Neuronal stem cell (in vitro differentiated cells): ENCODE measurements around the gene TRPV4.

Experiments
- DNase-seq: peaks from one replicate; pipeline ENCODE4 v3.0.0-alpha.2; 2013; ENCODE audit warnings: low spot score
- H2AFZ ChIP-seq: one replicate; pipeline ENCODE4 v1.6.1; 2013; ENCODE audit warnings: mild to moderate bottlenecking, low read length, inconsistent platforms
- H2AK5ac ChIP-seq: 2 replicates; pipeline ENCODE4 v1.6.1; 2013; ENCODE audit warnings: low read depth, mild to moderate bottlenecking, inconsistent platforms, low read length, moderate library complexity, mixed read lengths
- H2BK120ac ChIP-seq: 2 replicates; pipeline ENCODE4 v1.6.1; 2013; ENCODE audit warnings: low read depth, mild to moderate bottlenecking, inconsistent platforms, low read length, moderate library complexity, mixed read lengths
- H2BK12ac ChIP-seq: one replicate; pipeline ENCODE4 v1.6.1; 2013; ENCODE audit warnings: low read length, inconsistent platforms
- H2BK15ac ChIP-seq: 2 replicates; pipeline ENCODE4 v1.6.1; 2013; ENCODE audit warnings: mild to moderate bottlenecking, low read length, inconsistent platforms, mixed read lengths
- H2BK5ac ChIP-seq: one replicate; pipeline ENCODE4 v1.6.1; 2013; ENCODE audit warnings: inconsistent platforms, mild to moderate bottlenecking, low read length, moderate library complexity
- H3K14ac ChIP-seq: one replicate; pipeline ENCODE4 v1.6.1; 2013; ENCODE audit warnings: low read length, inconsistent platforms
- H3K18ac ChIP-seq: 2 replicates; pipeline ENCODE4 v1.6.1; 2013; ENCODE audit warnings: low read length, inconsistent platforms
- H3K23ac ChIP-seq: 2 replicates; pipeline ENCODE4 v1.6.1; 2013; ENCODE audit warnings: low read depth, mild to moderate bottlenecking, mixed read lengths, low read length, inconsistent platforms; ENCODE audit not compliant: poor library complexity
- H3K27ac ChIP-seq: replicated peaks from 3 replicates; pipeline ENCODE4 v1.5.1; 2013; ENCODE audit warnings: low read length, inconsistent platforms
- H3K27me3 ChIP-seq, 3 experiments: 2 replicates each; pipeline ENCODE4 v1.6.1; 2013; ENCODE audit warnings: low read length in 3 of 3, mild to moderate bottlenecking in 2 of 3, inconsistent platforms in 1 of 3, low read depth in 1 of 3, mixed read lengths in 1 of 3, moderate library complexity in 1 of 3; ENCODE audit not compliant: control insufficient read depth in 3 of 3, insufficient read depth in 3 of 3
- H3K36me3 ChIP-seq, 2 donors: replicated peaks in 1 of 2; 2 replicates each; pipeline ENCODE4 v1.6.1; 2013; ENCODE audit warnings: low read length in 2 of 2; ENCODE audit not compliant: control insufficient read depth in 2 of 2, insufficient read depth in 2 of 2
- H3K4ac ChIP-seq: 2 replicates; pipeline ENCODE4 v1.6.1; 2013; ENCODE audit warnings: inconsistent platforms, mild to moderate bottlenecking, low read length, moderate library complexity
- H3K4me1 ChIP-seq, 2 donors: 1 replicate in 1 of 2; 2 replicates in 1 of 2; pipeline ENCODE4 v1.6.1; 2013; ENCODE audit warnings: low read length in 2 of 2, low read depth in 1 of 2; ENCODE audit not compliant: control insufficient read depth in 2 of 2, insufficient read depth in 1 of 2
- H3K4me2 ChIP-seq: one replicate; pipeline ENCODE4 v1.6.1; 2013; ENCODE audit warnings: mild to moderate bottlenecking, low read length, inconsistent platforms; ENCODE audit not compliant: insufficient read depth, poor library complexity, severe bottlenecking
- H3K4me3 ChIP-seq, 2 donors: 2 replicates each; pipeline ENCODE4 v1.5.1; 2013; ENCODE audit warnings: low read length in 2 of 2, mild to moderate bottlenecking in 2 of 2, inconsistent platforms in 1 of 2, moderate library complexity in 1 of 2
- H3K79me1 ChIP-seq: one replicate; pipeline ENCODE4 v1.6.1; 2013; ENCODE audit warnings: low read depth, mild to moderate bottlenecking, inconsistent platforms, low read length, moderate library complexity
- H3K9ac ChIP-seq: one replicate; pipeline ENCODE4 v1.6.1; 2013; ENCODE audit warnings: mild to moderate bottlenecking, low read depth, low read length, inconsistent platforms; ENCODE audit not compliant: poor library complexity
- H3K9me3 ChIP-seq, 2 donors: replicated peaks in 1 of 2; 2 replicates each; pipeline versions ENCODE3 to v1.6.1; 2013; ENCODE audit warnings: low read length in 2 of 2, mild to moderate bottlenecking in 2 of 2, inconsistent platforms in 1 of 2, low read depth in 1 of 2, mixed read lengths in 1 of 2, moderate library complexity in 1 of 2; ENCODE audit not compliant: control insufficient read depth in 2 of 2, insufficient read depth in 1 of 2
- H4K8ac ChIP-seq: one replicate; pipeline ENCODE4 v1.6.1; 2013; ENCODE audit warnings: low read depth, mild to moderate bottlenecking, inconsistent platforms, low read length, moderate library complexity
- H4K91ac ChIP-seq: one replicate; pipeline ENCODE4 v1.6.1; 2013; ENCODE audit warnings: low read length, low read depth, mild to moderate bottlenecking, inconsistent platforms; ENCODE audit not compliant: poor library complexity
- WGBS, 2 donors: extraction: QIAGEN DNeasy Blood & Tissue Kit; methylation state at CpG; one replicate each; pipeline ENCODE4 v1.1.7; 2013; ENCODE audit warnings: missing lambda C conversion rate in 2 of 2, mixed read lengths in 1 of 2; ENCODE audit not compliant: insufficient read length in 2 of 2, insufficient replicate concordance in 1 of 2; ENCODE audit errors: extremely low coverage in 2 of 2; 5-methylcytosine and 5-hydroxymethylcytosine counted together

The TRPV4 gene

DNA sequence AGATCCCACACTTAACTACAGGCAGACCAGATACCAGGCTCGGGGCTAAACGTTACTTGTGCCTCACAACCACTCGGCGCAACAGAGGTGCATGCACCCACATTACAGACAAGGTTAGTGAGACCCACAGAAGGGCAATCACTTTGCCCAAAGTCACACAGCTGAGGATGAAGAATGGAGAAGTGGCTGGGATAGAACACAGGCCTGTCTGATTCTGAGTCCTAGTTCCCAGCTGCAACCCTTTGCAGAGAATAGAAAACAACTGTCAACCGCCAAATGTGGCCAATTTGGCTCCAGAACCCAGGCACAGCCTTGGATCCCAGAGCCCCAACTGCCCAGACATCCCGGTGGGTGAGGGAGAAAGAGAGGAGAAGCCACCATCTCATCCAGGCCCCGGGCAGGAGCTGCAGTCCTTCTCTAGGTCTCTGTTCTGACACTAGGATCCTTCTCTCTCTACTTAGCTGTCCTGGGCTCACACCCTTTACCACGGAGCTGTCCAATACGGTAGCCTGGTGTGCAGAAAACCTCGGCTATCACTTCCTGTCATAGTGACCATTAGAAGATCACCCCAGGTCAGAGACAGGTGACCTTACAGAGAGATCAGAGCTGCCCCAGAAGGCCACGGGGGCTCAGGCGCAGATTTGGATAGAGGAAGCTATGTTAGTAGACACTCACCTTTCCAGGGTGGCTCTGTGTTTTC lies 60.4 kb downstream of the TRPV4 start:
- Histone ChIP-seq H4K8ac (no peak overlapping the region), H2AK5ac (no peak overlapping the region), H3K4me1 (peaks cover 6 to 17% of the 10 kb centered on the region in 2 donors), H2BK12ac (no peak overlapping the region), H2BK5ac (no peak overlapping the region), H2BK120ac (no peak overlapping the region), H3K4me2 (no peak overlapping the region), H3K14ac (no peak overlapping the region), H3K23ac (no peak overlapping the region), H3K79me1 (no peaks in the 10 kb centered on the region), H3K18ac (no peak overlapping the region), H3K27me3 (no peaks in the 10 kb centered on the region), H3K9ac (no peak overlapping the region), H3K4ac (no peak overlapping the region), H4K91ac (no peak overlapping the region), H2AFZ (no peak overlapping the region), H3K4me3 (no peak overlapping the region), H3K27ac (no peak overlapping the region), H3K9me3 (no peaks in the 10 kb centered on the region), H3K36me3 (peaks cover 0 to 2% of the 10 kb centered on the region in 2 donors), H2BK15ac (no peak overlapping the region)
- no CpG with 5 or more reads among the region's 12 CpGs for WGBS, 2 donors
- DNase-seq = no peak

DNA sequence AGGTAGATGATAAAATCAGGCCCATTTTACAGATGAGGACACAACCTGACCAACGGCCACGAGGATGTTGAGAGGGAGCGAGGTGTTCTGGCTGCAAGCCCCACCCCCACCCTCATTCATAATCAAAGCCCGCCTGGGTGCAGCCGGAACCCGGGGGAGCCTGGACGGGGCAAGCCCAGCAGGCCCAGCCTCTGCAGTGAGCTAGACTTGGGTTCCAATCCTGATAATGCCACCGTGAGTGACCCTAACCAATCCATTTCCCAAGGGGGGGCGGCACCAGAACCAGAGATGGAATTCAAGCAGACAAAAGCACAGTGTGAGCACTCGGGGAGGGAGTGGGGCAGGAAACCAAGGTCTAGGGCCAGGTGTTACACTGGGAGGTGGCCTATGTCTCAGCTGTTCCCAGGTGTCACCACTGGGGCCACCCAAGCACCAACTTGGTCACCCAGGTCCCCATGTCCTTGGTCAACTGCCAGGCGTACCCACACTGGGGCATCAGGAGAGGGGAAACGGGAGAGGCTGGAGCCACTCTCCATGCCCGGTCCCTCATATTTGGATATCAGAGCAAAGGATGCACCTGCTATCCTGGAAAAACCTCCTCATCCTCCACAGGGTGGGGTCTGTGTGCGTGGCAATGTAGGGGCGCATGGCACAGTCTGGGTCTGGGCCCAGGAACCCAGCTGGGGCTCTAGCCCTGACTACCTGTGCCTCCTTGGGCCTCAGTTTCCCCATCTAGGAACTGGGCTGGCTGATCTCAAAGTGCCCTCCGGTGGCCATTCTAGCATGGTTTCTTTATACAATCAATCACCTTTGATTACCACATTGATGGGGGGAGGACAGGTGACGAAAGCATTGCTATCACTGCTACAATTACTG lies 61.2 kb downstream of the TRPV4 start:
- H3K9me3 ChIP-seq = no peaks in the 10 kb centered on the region
- no peak for DNase-seq
- H2AFZ ChIP-seq = no peak overlapping the region
- H3K4me3 ChIP-seq = no peak overlapping the region
- H3K23ac ChIP-seq = no peak overlapping the region
- H3K79me1 ChIP-seq = no peaks in the 10 kb centered on the region
- H4K91ac ChIP-seq = no peak overlapping the region
- no peak overlapping the region for H3K27ac ChIP-seq
- no peak overlapping the region for H3K4ac ChIP-seq
- no peak overlapping the region for H3K4me2 ChIP-seq
- no peak overlapping the region for H2BK5ac ChIP-seq
- no peak overlapping the region for H2BK15ac ChIP-seq
- WGBS, 2 donors = no CpG with 5 or more reads among the region's 17 CpGs
- no peak overlapping the region for H3K18ac ChIP-seq
- H3K9ac ChIP-seq = no peak overlapping the region
- H3K27me3 ChIP-seq = no peaks in the 10 kb centered on the region
- H4K8ac ChIP-seq = no peak overlapping the region
- no peak overlapping the region for H3K14ac ChIP-seq
- H2BK120ac ChIP-seq = no peak overlapping the region
- H3K36me3 ChIP-seq = peaks cover 0 to 2% of the 10 kb centered on the region in 2 donors
- peaks cover 6 to 9% of the 10 kb centered on the region in 2 donors for H3K4me1 ChIP-seq
- no peak overlapping the region for H2AK5ac ChIP-seq
- no peak overlapping the region for H2BK12ac ChIP-seq

DNA sequence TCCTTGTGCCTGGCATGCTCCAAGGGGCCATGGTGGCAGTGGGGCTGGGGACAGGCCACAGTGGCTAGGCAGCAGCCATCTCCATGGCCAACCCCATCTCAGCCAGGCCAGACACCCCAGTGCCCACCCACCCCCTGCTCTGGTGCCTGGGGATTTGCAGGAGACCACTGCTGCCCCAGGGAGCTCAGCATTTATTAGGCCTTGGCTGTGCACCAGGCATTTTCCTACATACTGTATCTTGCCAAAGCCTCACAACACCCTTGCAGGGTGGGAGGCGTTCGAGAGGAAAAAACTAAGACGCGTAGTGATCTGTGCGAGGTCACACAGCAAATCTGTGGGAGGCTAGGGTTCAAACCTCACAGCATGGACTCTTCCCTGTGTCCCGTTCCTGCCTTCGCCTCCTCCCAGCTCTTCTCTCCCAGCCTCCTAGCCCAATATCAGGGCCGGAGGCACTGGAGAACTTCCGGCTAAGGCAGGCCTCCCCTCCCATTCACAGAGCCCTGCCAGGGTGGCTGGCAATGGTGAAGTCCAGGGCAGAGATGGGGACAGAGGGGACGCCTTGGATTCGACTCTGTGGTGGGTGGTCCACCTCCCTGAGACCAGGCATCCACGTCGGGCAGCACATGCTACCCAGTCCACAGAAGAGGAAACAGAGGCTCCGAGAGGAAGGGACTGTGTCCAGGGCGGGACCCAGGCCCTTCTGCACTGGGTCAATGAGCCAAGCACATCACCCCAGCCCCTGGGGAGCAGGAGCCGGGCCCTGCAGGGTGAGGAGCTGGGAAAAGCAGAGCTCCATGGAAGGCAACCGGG lies 62.1 kb downstream of the TRPV4 start:
- H3K9me3 ChIP-seq = no peaks in the 10 kb centered on the region
- peaks cover 0 to 11% of the 10 kb centered on the region in 2 donors for H3K4me1 ChIP-seq
- H4K91ac ChIP-seq = no peak overlapping the region
- no peak overlapping the region for H2BK15ac ChIP-seq
- H2BK5ac ChIP-seq = no peak overlapping the region
- H3K27ac ChIP-seq = no peak overlapping the region
- no peaks in the 10 kb centered on the region for H3K79me1 ChIP-seq
- H3K36me3 ChIP-seq = peaks cover 0 to 2% of the 10 kb centered on the region in 2 donors
- peak overlapping the region; percentile 21 for H2AK5ac ChIP-seq
- no peak overlapping the region for H2BK120ac ChIP-seq
- H2AFZ ChIP-seq = no peak overlapping the region
- no peak overlapping the region for H4K8ac ChIP-seq
- H3K4ac ChIP-seq = no peak overlapping the region
- no peak overlapping the region for H3K9ac ChIP-seq
- H3K14ac ChIP-seq = no peak overlapping the region
- H3K4me3 ChIP-seq = no peak overlapping the region
- no peak overlapping the region for H3K4me2 ChIP-seq
- peak overlapping the region; percentile 67 for H3K18ac ChIP-seq
- H3K23ac ChIP-seq = peak overlapping the region; percentile 9
- no peak for DNase-seq
- H2BK12ac ChIP-seq = no peak overlapping the region
- H3K27me3 ChIP-seq = no peaks in the 10 kb centered on the region
- WGBS, 2 donors = no CpG with 5 or more reads among the region's 17 CpGs
